Measurements from ENCODE around the gene ITPK1.

DNA sequence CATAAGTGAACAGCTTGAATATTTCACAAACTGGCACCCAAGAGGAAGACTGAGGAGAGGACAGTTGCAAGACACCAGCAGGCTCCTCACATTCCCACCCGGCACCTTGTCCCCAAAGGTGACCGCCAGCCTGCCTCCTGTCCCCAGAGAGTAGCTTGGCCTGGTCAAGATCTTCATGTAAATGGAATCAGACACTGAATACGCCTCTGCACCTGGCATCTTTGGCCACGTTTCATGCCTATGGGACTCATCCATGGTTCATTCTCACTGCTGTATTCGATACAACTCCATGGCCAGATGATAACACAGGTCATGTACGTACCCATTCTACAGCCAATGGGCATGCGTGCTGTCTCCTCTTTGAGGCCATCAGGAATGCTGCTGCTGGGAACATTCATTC lies 60.8 kb downstream of the ITPK1 start:
- TF ChIP-seq, protein P1, sequence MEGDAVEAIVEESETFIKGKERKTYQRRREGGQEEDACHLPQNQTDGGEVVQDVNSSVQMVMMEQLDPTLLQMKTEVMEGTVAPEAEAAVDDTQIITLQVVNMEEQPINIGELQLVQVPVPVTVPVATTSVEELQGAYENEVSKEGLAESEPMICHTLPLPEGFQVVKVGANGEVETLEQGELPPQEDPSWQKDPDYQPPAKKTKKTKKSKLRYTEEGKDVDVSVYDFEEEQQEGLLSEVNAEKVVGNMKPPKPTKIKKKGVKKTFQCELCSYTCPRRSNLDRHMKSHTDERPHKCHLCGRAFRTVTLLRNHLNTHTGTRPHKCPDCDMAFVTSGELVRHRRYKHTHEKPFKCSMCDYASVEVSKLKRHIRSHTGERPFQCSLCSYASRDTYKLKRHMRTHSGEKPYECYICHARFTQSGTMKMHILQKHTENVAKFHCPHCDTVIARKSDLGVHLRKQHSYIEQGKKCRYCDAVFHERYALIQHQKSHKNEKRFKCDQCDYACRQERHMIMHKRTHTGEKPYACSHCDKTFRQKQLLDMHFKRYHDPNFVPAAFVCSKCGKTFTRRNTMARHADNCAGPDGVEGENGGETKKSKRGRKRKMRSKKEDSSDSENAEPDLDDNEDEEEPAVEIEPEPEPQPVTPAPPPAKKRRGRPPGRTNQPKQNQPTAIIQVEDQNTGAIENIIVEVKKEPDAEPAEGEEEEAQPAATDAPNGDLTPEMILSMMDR (conservative IDR thresholded peaks at IDR 0.05; ENCODE audit: low read length), result no peak
- TF ChIP-seq EZH2phosphoT487 (IDR thresholded peaks at IDR 0.05; ENCODE audit: borderline replicate concordance, low read depth, low read length), result no peak

Data from OCI-LY7 (cell line).